Mucosa of descending colon (tissue), 3 donors: ENCODE data around the gene WIPI1. TPM values are rescaled to one million over a fixed set of nuclear protein-coding genes. Genes with fewer than 3 reads are reported as not detected.

Source experiments
- ATAC-seq: fragments of 200-7000 bp; cut with Tn5 transposase; one replicate; pipeline ENCODE4 v1.9.1; 2020; ENCODE audit warnings: mild to moderate bottlenecking, moderate library complexity
- DNase-seq, 3 donors: peaks; one replicate each; pipeline ENCODE4 v3.0.0-alpha.2; 2020
- H3K36me3 ChIP-seq: fragments of 200-600 bp; one replicate; pipeline ENCODE4 v1.8.0; 2021; ENCODE audit warnings: low read depth, mild to moderate bottlenecking
- H3K4me1 ChIP-seq: fragments of 200-600 bp; one replicate; pipeline ENCODE4 v1.8.0; 2021; ENCODE audit warnings: low read depth, mild to moderate bottlenecking
- H3K4me3 ChIP-seq: fragments of 200-600 bp; one replicate; pipeline ENCODE4 v1.8.0; 2021; ENCODE audit warnings: mild to moderate bottlenecking
- H3K9me3 ChIP-seq: fragments of 200-600 bp; one replicate; pipeline ENCODE4 v1.8.0; 2021; ENCODE audit warnings: mild to moderate bottlenecking
- intact Hi-C, 2 donors: fragments of 100-400 bp; cut with DNase I in 1 of 2; cut with micrococcal nuclease in 1 of 2; formaldehyde crosslinking; loops; one replicate each; pipeline versions ENCODE4 v1.11.0 to v1.11.1; 2022; cut with DNase I, micrococcal nuclease
- total RNA-seq, 3 donors: library from RNA; stranded (reverse); fragmentation: NEBNext Ultra II Directional in 2 of 3; extraction: Animal tissue kit (Norgen Biotek cat#: 25700) in 2 of 3; gene quantifications; one replicate each; pipeline versions ENCODE4 v1.2.1 to v1.2.4, GENCODE V29; 2021 to 2023
- TF ChIP-seq, protein P1 (sequence below): fragments of 200-600 bp; IDR thresholded peaks from one replicate; pipeline ENCODE4 v1.8.0; 2022; ENCODE audit warnings: antibody characterized with exemption, mild to moderate bottlenecking
- donor health status: DM: no; HTN: no; CAD: no; lungs with moderate emphysema.
- donor health status: DM: no; HTN: no; CAD: no.
- donor health status: DM: no; HTN: yes; CAD: no.

Gene WIPI1
- total RNA-seq, 3 donors from 2014 or later = 56.0 to 99.3 (median 99.0) TPM

DNA sequence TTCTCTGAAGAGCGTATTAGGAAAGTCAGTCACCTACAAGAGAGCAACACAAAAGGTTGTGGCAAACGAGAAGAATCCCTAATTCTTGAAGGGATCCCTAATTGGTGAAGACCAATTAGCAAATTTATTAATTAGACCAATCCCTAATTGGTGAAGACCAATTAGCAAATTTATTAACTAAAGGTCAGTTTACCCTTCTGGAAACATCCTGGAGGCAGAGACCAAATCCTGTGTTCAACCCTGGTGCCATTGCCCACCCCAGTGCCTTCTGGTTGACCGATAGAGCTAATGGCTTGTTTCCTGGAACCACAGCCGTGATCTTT, 74.2 kb downstream of the WIPI1 start:
- intact Hi-C loops = no loop called here
- ATAC-seq = no peak
- TF ChIP-seq, protein P1, sequence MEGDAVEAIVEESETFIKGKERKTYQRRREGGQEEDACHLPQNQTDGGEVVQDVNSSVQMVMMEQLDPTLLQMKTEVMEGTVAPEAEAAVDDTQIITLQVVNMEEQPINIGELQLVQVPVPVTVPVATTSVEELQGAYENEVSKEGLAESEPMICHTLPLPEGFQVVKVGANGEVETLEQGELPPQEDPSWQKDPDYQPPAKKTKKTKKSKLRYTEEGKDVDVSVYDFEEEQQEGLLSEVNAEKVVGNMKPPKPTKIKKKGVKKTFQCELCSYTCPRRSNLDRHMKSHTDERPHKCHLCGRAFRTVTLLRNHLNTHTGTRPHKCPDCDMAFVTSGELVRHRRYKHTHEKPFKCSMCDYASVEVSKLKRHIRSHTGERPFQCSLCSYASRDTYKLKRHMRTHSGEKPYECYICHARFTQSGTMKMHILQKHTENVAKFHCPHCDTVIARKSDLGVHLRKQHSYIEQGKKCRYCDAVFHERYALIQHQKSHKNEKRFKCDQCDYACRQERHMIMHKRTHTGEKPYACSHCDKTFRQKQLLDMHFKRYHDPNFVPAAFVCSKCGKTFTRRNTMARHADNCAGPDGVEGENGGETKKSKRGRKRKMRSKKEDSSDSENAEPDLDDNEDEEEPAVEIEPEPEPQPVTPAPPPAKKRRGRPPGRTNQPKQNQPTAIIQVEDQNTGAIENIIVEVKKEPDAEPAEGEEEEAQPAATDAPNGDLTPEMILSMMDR = no peak

DNA sequence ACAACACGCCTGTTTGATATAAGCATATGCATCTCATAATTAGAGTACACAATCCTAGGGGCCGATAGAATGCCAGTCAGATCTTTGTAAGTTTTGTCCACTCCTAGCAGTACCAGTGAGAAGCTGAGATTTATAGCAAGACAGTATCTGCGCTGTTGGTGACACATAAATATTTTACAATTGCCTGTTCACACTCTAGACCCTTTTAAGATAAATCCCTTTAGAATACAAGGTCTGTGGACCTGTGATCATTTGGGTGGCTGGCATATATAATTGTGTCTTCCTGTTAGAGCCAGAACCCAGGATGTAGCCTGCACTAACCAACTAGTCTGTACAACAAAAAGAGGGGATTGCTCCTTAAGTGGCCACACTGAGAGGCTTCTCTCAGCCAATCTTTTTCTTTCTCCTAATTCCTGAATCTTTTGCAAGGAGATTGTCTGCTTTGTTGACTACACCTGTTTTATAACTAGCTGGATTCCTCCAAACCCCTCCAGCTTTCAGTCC, 74.7 kb downstream of the WIPI1 start:
- Histone ChIP-seq H3K9me3 (no peaks in the 10 kb centered on the region), H3K4me1 (no peaks in the 10 kb centered on the region), H3K4me3 (no peak overlapping the region), H3K36me3 (no peaks in the 10 kb centered on the region)
- intact Hi-C loops = no loop called here
- no peak for DNase-seq
- TF ChIP-seq, protein P1 = no peak
- ATAC-seq = no peak

More for the DNA sequence above, 74.2 kb downstream of the WIPI1 start:
- H3K9me3 ChIP-seq = no peaks in the 10 kb centered on the region
- no peak overlapping the region for H3K4me3 ChIP-seq
- H3K4me1 ChIP-seq = no peaks in the 10 kb centered on the region
- DNase-seq = no peak
- H3K36me3 ChIP-seq = no peaks in the 10 kb centered on the region

DNA sequence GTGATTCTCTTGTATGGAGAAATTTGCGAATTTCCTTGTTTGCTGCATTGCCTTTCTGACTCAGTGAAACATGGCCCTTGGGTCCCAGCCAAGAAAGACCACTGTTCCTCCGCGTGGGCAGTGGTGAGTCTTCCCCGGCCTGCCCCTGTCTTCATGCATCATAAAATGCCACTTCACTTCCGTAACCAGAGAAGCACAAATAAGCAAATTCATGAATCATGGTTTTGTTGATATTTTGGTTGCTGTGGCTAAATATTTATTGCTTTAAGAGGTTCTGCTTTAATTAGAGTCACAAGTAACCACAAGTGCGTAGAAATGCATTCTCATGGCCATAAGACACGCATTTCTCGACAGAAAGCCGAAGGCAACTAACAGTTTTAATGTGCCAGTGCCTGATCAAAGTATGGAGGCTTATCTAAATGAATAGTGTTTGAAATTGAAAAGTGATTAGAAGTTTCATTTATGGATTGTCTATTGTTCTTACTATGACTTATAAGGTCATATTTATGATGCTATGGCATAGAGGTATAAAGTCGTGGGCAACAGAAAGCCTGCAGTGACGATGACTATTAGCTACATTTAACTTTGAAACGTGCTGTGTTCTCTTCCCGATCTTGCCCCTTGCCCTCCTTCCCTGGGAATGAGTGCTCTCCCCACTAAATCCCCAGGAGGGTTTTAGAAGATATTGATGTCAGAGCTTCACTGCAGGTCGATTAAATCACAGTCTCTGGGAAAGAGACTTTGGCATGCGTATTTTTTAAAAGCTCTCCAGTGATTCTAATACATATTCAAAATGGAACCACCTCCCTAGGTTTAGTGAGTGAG, 76.0 kb downstream of the WIPI1 start:
- H3K4me1 ChIP-seq = no peaks in the 10 kb centered on the region
- no peak overlapping the region for H3K4me3 ChIP-seq
- intact Hi-C loops = no loop called here
- H3K9me3 ChIP-seq = no peaks in the 10 kb centered on the region
- DNase-seq = no peak
- peak; percentile 24 for ATAC-seq
- H3K36me3 ChIP-seq = no peaks in the 10 kb centered on the region
- TF ChIP-seq, protein P1 = no peak

DNA sequence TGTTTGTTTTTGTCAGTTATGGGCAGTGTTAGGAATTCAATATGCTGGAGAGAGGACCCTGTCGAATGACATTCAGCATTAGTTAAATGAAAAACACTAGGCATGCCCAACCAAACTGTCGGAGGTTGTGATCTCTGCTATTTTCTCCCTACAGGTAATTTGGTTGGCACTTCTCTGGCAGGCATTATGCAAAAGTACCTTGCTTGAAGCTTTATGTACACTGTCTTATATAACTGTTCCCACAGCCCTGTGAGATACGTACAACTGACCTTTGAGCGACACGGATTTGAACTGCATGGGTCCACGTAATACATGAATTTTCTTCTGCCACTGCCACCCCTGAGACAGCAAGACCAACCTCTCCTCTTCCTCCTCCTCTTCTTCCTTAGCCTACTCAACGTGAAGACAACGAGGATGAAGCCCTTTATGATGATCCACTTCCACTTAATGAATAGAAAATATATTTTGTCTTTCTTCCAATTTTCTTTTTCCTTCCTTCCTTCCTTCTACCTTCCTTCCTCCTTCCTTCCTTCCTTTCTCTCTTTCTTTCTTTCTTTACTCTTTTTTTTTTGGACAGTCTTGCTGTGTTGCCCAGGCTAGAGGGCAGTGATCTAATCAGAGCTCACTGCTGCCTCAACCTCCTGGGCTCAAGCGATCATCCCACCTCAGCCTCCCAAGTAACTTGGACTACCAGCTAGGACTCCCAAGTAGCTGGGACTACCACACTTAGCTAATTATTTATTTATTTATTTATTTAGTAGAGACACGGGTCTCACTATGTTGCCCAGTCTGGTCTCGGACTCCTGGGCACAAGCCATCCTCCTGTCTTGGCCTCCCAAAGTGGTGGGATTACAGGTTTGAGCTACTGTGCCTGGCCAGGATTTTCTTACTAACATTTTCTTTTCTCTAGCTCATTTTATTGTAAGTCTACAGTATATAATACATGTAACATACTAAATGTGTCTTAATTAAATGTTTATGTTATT, 77.3 kb downstream of the WIPI1 start:
- Histone ChIP-seq H3K36me3 (no peaks in the 10 kb centered on the region), H3K4me3 (no peak overlapping the region), H3K9me3 (no peaks in the 10 kb centered on the region), H3K4me1 (no peaks in the 10 kb centered on the region)
- ATAC-seq (no peak), DNase-seq (no peak)
- TF ChIP-seq, protein P1 = no peak
- intact Hi-C loops = no loop called here

DNA sequence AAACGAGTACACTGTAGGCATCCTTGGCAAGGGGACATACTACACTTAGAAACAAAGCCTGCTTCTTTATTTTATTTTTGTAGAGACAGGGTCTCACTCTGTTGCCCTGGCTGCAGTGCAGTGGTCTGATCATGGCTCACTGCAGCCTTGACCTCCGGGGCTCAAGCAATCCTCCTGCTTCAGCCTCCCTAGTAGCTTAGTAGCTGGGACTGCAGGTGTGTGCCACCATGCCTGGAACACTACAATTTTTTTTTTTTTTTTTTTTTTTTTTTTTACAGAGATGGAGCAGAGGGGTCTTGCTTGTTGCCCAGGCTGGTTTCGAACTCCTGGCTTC, 78.2 kb downstream of the WIPI1 start:
- Histone ChIP-seq H3K9me3 (no peaks in the 10 kb centered on the region), H3K4me3 (no peak overlapping the region), H3K36me3 (no peaks in the 10 kb centered on the region), H3K4me1 (no peaks in the 10 kb centered on the region)
- intact Hi-C loops = no loop called here
- TF ChIP-seq, protein P1 = no peak
- DNase-seq (no peak), ATAC-seq (no peak)
